ENCODE measurements around the gene FRS2.

DNA sequence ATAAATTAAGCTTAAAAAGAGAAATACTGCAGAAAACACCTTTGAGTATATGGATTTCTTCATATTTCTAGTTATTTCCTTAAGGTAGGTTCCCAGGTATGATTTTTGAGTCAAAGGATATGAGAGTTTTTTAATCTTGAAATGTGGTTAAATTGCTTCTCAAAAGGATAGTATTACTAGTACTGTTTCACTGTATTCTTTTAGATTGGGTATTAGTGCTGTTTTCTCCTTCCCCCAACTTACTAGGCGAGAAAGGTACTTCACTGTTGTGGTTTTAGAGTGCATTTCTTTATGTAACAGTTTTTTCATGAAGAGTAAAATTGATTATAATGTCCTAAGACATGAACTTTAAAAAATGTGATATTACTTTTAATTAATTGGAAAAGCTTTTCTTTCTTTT is 13.5 kb downstream of the FRS2 start:
- no peak for TF ChIP-seq POLR2AphosphoS5 (IDR thresholded peaks at IDR 0.05)
- no peak for TF ChIP-seq EP300 (IDR thresholded peaks at IDR 0.05)
- TF ChIP-seq POLR2A (IDR thresholded peaks at IDR 0.05): no peak
